Right atrium auricular region (tissue), 2 donors: ENCODE data around the gene EIF3F. TPM values are rescaled to one million over a fixed set of nuclear protein-coding genes. Genes with fewer than 3 reads are reported as not detected.

ENCODE experiments used
- DNase-seq: peaks from one replicate; pipeline ENCODE4 v3.0.0-alpha.2; 2019; ENCODE audit warnings: low spot score
- H3K27ac ChIP-seq, 2 donors: fragments of 200-600 bp; sonication (generic); 1 replicate in 1 of 2; 2 replicates in 1 of 2; pipeline ENCODE4 v1.5.1; 2016 to 2019
- H3K27me3 ChIP-seq, 2 donors: fragments of 200-600 bp; sonication (generic); one replicate each; pipeline versions ENCODE4 v1.5.1 to v1.6.0; 2017 to 2019
- H3K36me3 ChIP-seq: fragments of 200-600 bp; sonication (generic); one replicate; pipeline ENCODE4 v1.5.1; 2016
- H3K4me1 ChIP-seq, 2 donors: fragments of 200-600 bp; sonication (generic); one replicate each; pipeline versions ENCODE4 v1.5.1 to v1.6.0; 2017 to 2019
- H3K4me3 ChIP-seq, 2 donors: fragments of 200-600 bp; sonication (generic); 1 replicate in 1 of 2; 2 replicates in 1 of 2; pipeline ENCODE4 v1.5.1; 2017 to 2019; ENCODE audit warnings: mild to moderate bottlenecking in 1 of 2, moderate library complexity in 1 of 2
- H3K9me3 ChIP-seq, 2 donors: fragments of 200-600 bp; sonication (generic); one replicate each; pipeline ENCODE4 v1.5.1; 2019
- total RNA-seq, 2 donors: library from RNA; depleted of rRNA; stranded (reverse); fragments of >200 nt; gene quantifications; one replicate each; pipeline ENCODE4 v1.1.0, GENCODE V29; 2016
- TF ChIP-seq, protein P1 (sequence below), 2 donors: fragments of 200-600 bp; sonication (generic); IDR thresholded peaks; one replicate each; pipeline ENCODE4 v1.5.1; 2019; ENCODE audit warnings: antibody characterized with exemption in 2 of 2

The EIF3F gene
- total RNA-seq, 2 donors from 2014 or later: 114 to 169 TPM

DNA sequence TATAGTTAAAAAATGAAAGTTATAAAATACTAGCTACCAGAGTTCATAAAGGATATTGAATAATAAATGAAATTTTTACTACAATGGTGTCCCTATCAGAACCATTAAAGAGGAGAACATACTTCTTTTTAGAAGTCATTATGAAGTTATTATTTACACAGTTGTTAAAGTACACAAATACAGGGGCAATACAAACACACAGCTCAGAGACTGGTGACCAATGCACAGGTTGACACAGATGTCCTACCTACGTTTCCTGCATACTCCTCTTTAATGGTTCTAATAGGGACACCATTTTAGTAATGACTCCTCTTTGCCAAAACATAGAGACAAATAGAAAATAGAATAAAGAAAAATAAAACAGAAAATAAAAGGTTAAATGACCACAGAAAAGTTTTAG lies 31.9 kb upstream of the EIF3F start:
- TF ChIP-seq, protein P1, sequence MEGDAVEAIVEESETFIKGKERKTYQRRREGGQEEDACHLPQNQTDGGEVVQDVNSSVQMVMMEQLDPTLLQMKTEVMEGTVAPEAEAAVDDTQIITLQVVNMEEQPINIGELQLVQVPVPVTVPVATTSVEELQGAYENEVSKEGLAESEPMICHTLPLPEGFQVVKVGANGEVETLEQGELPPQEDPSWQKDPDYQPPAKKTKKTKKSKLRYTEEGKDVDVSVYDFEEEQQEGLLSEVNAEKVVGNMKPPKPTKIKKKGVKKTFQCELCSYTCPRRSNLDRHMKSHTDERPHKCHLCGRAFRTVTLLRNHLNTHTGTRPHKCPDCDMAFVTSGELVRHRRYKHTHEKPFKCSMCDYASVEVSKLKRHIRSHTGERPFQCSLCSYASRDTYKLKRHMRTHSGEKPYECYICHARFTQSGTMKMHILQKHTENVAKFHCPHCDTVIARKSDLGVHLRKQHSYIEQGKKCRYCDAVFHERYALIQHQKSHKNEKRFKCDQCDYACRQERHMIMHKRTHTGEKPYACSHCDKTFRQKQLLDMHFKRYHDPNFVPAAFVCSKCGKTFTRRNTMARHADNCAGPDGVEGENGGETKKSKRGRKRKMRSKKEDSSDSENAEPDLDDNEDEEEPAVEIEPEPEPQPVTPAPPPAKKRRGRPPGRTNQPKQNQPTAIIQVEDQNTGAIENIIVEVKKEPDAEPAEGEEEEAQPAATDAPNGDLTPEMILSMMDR (IDR thresholded peaks at IDR 0.05): no peak

GRCh38 chr11:7964261-7964660 lies 22.9 kb upstream of the EIF3F start:
- no peaks in the 10 kb centered on the region for H3K4me1 ChIP-seq
- DNase-seq: no peak

More for the DNA sequence above, 31.9 kb upstream of the EIF3F start:
- no peaks in the 10 kb centered on the region for H3K4me1 ChIP-seq
- H3K27me3 ChIP-seq: no peaks in the 10 kb centered on the region
- no peak for DNase-seq
- H3K36me3 ChIP-seq: no peaks in the 10 kb centered on the region
- peaks cover 0 to 6% of the 10 kb centered on the region in 2 donors for H3K9me3 ChIP-seq
- H3K4me3 ChIP-seq: no peak overlapping the region
- H3K27ac ChIP-seq: no peak overlapping the region

DNA sequence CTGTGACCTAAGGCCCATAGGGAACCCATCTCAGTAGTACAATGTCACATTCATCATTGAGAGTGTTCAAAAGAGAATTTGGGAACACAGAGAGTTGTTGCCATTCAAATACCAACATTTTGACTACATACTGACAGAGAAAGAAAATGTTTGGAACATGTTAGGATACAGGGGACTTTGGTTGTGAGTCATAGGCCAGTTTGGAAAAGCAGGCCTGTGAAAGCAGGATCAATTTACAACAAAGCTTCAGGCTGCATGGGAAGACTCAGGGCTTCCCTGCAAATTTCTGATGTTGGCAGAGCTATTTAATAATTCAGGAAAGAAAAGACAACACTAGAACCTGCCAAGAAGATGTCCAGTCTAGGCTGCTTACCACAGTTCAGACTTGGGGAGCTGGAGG lies 22.3 kb upstream of the EIF3F start:
- Histone ChIP-seq H3K27me3 (no peaks in the 10 kb centered on the region), H3K9me3 (no peaks in the 10 kb centered on the region), H3K36me3 (no peaks in the 10 kb centered on the region), H3K27ac (no peak overlapping the region), H3K4me3 (no peak overlapping the region), H3K4me1 (no peaks in the 10 kb centered on the region)
- no peak for DNase-seq
- TF ChIP-seq, protein P1 (IDR thresholded peaks at IDR 0.05): no peak

More at GRCh38 chr11:7964261-7964660, 22.9 kb upstream of the EIF3F start:
- no peaks in the 10 kb centered on the region for H3K27me3 ChIP-seq
- no peak overlapping the region for H3K27ac ChIP-seq
- no peak overlapping the region for H3K4me3 ChIP-seq
- no peaks in the 10 kb centered on the region for H3K36me3 ChIP-seq
- TF ChIP-seq, protein P1 (IDR thresholded peaks at IDR 0.05): no peak
- no peaks in the 10 kb centered on the region for H3K9me3 ChIP-seq

DNA sequence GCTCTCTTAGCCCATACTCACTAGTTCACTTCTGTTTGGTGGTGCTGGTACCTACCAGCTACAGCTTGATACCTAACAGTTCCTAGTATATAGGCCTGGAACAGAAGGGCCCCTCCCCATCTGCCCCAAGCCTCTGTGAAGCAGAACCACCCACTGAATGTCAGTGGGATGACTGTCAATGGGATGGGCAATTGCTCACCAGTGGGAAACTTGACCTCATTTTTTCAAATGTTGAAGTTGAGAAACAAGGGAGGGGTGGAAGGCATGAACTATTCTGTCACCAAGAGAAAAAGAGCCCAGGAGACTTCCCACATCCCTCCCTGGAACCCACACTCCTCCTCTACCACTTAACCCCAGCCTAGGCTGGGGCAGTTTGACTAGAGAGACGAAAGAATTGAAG lies 21.8 kb upstream of the EIF3F start, which contains the start of gene NLRP10:
NLRP10 (minus strand) TSS at position 62 of the 400 bp plus-strand sequence. CDS start 1,952 bp downstream, outside the sequence.
- H3K4me1 ChIP-seq: no peaks in the 10 kb centered on the region
- no peak within 1 kb of the TSS for H3K27ac ChIP-seq
- no peaks in the 10 kb centered on the region for H3K36me3 ChIP-seq
- no peak for DNase-seq
- no peaks in the 10 kb centered on the region for H3K9me3 ChIP-seq
- no peak within 1 kb of the TSS for H3K4me3 ChIP-seq
- TF ChIP-seq, protein P1 (IDR thresholded peaks at IDR 0.05): no peak
- H3K27me3 ChIP-seq: no peaks in the 10 kb centered on the region

DNA sequence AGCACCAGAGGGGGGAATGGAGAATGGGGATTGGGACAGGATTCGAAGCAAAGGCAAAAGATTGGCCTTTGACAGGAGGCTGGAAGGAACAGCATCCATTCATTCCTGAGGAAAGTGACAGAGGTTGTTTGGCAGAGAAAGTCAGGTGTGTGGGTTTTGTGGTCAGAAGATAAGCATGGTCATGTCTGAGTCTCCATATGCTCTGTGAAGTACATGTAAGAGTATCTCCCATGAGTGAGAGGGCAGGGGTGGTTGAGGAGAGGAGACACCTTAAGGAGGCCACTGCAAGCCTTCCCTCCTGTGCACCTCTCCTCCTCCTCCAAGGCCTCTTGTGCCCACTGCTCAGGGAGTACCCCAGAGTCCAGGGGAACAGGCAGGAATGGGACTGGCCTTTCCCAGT lies 20.0 kb upstream of the EIF3F start:
- Histone ChIP-seq H3K4me1 (no peaks in the 10 kb centered on the region), H3K9me3 (no peaks in the 10 kb centered on the region), H3K27me3 (no peaks in the 10 kb centered on the region), H3K4me3 (no peak overlapping the region), H3K27ac (no peak overlapping the region), H3K36me3 (no peaks in the 10 kb centered on the region)
- DNase-seq: no peak
- TF ChIP-seq, protein P1 (IDR thresholded peaks at IDR 0.05): no peak

- Histone ChIP-seq H3K4me3 (no peak overlapping the region), H3K27ac (no peak overlapping the region), H3K36me3 (no peaks in the 10 kb centered on the region), H3K9me3 (no peaks in the 10 kb centered on the region), H3K4me1 (no peaks in the 10 kb centered on the region), H3K27me3 (no peaks in the 10 kb centered on the region)
- TF ChIP-seq, protein P1 (IDR thresholded peaks at IDR 0.05): no peak
- DNase-seq: no peak
Observed at GRCh38 chr11:7967826-7968225, 19.3 kb upstream of the EIF3F start.
